HG03520 (cell line): ENCODE data around the gene LIMK2.
"Not testable (repeated sequence)": the region's sequence is repeated elsewhere in the genome, so short reads cannot be mapped to it uniquely, and the experiment has no call there.

Experiments used
- ATAC-seq: cut with Tn5 transposase; IDR thresholded peaks from one replicate; pipeline ENCODE4 v1.9.1; 2021; ENCODE audit warnings: mild to moderate bottlenecking, moderate library complexity; ENCODE audit not compliant: unreplicated experiment

Gene LIMK2

DNA sequence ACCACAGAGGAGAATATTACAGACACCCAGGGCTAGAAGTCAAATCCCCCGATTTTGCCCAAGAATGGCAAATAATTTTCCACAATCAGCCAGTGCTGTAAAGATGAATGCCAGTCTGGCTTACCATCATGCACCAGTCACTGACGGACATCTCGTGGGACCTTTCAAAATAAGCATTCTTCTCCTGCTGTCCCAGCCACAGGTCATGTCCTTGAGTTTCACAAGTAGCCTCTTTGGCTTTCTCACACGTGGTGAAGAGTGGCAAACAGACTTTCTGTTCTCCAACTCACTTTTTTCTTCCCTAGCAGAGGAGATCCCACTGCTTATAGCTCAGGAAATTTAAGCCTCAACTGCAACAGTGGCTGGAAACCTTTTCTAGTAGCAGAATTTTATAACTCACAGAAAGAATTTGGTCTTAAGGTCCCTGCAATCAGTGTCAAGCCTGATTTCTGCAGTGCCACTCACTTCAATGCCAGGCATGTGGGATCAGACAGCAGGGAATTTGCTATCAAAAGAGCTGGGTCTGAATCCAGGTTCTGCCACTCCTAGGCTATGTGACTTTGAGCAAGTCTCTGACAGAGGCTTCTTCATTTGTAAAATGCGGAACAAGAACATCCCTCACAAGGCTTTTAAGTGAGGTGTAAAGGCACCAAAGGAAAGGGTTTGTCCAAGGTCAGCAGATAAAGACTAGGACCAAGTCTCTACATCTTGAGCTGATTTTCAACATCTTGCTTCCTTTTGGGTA, 76.6 kb downstream of the LIMK2 start:
- no peak for ATAC-seq

GRCh38 chr22:31289344-31289743, 77.2 kb downstream of the LIMK2 start:
- no peak for ATAC-seq

- peak; percentile 83 for ATAC-seq
These were observed 78.7 kb downstream of the LIMK2 start for GRCh38 chr22:31290494-31291471.

DNA sequence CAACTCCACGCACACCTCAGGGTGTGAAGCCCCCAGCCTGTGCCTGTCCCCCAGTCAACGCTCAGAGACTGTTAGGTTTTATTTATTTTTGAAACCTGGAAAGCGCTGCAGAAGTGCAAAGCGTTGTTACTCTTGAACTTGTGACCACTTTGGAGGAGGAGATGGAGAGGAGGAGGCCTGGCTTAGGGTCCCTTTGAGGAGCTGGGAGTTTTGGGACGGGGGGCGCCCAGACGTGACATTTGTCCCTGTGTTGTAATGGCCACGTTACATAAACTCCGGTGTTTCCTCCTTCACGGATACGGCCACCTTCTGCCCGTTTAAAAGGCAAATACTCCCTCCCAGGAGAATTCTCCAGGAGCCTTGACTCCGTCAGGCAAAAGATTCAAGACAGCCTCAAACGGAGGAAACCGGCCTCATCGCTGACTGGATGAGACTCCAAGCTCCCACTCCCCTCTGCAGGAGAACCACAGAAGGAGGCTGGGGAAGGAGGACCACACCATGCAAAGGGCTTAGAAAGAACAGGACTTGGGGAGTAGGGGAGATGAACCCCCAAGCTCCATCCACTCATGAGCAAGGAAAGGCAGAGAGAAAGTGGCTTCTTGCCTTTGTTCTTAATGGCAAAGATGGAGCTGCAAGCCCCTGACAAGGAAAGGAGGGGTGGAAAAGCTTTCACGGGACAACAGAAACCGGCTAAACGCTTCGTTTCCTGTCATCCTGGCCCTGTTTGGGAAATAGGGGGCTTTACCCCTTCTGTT, 79.6 kb downstream of the LIMK2 start:
- ATAC-seq: no peak

GRCh38 chr22:31292236-31292989, 80.3 kb downstream of the LIMK2 start, which contains the start of gene PIK3IP1:
Gene PIK3IP1, minus strand, starts transcription at chr22:31292488. Its CDS starts 144 bp downstream, at chr22:31292344.
- no peak for ATAC-seq

DNA sequence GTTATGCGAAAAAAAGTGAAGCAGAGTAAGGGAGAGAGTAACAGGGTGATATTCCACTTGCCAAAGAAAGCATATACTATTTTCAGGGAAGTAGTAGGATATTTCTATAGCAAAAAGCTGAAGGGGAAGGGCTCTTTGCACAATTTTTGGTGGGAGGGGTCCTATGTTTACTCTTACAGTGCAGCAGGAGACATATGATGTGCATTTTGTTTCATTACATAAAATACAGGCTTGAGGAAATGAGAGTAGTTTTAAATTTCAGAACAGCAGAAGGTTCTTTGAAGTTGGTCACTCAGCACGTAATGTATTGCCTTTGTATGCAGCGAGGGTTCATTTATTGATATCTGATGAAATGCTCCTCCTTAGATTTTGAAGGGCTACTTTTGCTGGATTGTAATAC, 83.3 kb downstream of the LIMK2 start:
- no peak for ATAC-seq

- ATAC-seq: no peak
These were observed 83.9 kb downstream of the LIMK2 start for GRCh38 chr22:31295831-31296657.

DNA sequence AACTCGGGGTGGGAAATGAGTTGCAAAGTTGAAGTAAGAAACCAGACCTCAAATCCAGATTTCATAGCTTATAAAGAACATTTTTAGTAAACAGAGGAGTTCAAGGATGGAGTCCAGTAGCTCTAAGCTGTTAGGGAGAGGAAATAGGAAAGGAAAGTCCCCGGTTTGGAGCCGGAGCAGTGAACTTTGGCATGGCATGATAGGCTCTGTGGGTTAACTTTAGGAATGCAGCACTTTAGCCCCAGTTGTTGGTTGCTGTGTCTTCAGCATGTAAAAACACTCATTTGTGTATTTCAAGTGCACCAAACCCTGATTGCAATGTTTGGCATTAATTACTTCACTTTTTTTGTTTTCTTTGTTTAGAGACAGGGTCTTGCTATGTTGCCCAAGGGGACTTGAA, 88.8 kb downstream of the LIMK2 start:
- no peak for ATAC-seq

- no peak for ATAC-seq
These were observed 89.9 kb downstream of the LIMK2 start for GRCh38 chr22:31302006-31302405.

DNA sequence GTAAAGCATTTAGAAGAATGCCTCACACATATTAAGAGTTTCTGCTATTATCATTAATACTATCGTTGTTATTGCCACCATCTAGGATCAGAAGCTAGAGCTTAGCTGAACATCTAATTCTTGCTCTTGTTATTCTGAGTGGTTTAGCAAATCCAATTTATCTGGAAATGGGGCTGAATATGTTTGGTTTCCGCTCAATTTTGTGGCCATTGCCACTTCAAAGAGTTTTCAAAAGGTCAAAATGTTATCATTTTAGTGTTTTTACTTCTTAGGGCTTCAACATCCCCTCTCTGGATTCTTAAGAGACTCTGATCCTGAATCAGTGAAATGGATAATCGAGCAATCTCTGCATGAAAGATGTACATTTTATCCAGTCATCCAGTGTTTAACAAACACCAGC, 90.4 kb downstream of the LIMK2 start:
- ATAC-seq: no peak

DNA sequence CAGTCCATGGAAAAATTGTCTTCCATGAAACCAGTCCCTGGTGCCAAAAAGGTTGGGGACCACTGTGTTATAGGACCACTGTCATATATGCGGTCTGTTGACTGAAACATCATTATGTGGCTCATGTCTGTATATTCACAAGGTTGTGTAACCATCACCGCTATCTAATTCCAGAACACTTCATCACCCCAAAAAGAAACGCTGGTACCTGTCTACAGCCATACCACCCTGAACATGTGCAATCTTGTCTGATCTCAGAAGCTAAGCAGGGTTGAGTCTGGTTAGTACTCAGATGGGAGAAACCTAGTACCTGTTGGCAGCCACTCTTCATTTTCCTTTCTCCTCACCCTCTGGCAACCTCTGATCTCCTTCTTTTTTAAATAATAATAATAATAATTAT, 93.1 kb downstream of the LIMK2 start:
- ATAC-seq: no peak

DNA sequence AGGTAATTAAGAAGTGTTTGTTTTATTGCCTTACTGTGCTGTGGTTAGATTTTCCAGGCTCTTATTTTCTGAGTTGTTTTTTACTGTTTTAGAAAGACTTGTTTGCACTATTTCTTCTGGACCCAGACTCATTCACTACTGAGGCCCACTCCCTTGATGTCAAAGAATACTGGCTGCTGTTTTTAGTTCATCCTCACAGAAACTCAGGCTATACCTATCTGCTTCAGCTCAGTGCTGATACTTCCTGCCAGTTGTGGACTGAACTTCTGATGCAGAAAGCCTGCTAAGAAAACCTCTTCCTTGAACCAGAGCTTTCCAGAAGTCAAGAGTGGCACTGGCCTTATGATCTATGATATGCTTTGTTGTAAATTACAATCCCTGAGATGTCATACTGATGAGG, 96.1 kb downstream of the LIMK2 start:
- no peak for ATAC-seq

DNA sequence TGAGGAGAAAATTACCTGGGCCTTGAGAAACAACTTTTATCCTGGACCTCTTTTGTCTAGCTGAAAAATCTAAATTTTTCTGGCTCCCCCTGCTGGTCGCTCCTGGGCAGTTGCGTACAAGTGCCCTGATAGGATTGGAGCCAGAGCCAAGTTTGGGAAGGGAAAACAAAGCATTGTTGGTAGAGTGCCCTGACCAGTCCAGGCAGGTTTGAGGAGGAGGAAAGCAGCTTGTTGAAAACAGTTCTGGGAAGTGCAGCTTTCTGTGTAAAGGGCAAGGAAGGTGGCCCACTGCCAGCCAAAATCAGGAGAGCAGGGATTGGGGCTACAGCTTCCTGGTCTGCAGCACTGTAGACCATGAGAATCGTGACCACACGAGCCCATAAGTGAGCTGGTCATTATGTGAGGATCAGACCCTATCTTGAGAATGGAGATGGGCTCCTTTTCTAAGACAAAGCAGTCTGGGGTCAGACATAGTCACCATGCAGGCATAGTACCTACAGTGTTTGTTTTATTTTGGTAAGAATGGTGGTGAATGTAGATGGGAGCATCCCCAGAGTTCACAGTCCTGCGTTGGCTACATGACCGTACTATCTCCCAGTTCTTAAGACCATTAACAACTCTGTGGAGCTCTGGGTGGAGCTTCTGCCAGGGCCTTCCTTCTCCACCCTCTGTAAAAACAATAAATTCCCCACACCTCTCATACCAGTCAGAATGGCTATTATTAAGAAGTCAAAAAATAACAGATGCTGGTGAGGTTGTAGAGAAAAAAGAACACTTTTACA, 101.5 kb downstream of the LIMK2 start:
- no peak for ATAC-seq

GRCh38 chr22:31314220-31314619, 102.1 kb downstream of the LIMK2 start:
- not testable (repeated sequence) for ATAC-seq

- ATAC-seq: no peak
These were observed 109.3 kb downstream of the LIMK2 start for GRCh38 chr22:31321421-31321820.

DNA sequence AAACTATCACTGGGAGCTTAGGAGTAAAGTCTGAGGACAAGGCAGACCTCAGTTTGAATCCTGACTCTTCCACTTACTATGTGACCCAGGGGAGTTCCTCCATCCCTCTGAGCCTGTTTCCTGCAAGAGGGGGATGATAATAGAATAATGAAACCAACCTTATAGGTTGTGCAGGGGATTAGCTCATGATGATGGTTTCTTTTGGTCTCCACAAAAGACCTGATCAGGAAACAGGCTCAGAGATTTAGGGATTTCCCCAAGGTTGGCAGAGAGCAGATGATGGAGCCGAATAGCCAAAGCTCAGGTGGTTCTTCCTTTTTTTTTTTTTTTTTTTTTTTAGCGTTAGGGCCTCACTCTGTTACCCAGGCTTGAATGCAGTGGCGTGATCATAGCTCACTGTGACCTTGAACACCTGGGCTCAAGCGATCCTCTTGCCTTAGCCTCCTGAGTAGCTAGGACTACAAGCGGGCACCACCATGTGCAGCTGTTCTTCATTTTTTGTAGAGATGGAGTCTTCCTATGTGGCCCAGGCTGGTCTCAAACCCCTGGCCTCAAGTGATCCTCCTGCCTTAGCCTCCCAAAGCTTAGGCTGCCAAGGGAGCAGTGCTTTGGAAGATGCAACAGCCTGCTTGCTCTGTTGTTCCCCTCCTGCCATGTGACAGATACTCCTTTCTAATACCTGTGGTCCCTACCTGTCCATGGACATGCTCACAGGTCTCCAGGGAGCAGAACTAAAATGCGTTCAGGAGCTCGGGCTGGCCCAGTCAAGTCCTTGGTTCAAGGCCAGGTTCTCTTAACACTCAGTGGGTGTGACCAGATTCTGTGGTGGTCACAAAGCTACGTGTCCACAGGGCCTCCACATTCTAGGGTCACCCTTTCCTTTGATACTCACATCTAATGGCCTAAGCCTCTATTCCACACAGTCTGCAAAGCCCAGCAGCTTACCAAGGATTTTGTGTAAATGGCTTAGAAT, 111.8 kb downstream of the LIMK2 start:
- no peak for ATAC-seq

GRCh38 chr22:31326877-31327276, 114.8 kb downstream of the LIMK2 start:
- no peak for ATAC-seq
